IPS-18a (cell line): ENCODE results near the gene PLXDC2.

ENCODE experiments used
- H3K27ac ChIP-seq: one replicate; pipeline ENCODE4 v1.5.1; 2013; ENCODE audit warnings: low read length
- H3K27me3 ChIP-seq: one replicate; pipeline ENCODE4 v1.6.1; 2013; ENCODE audit warnings: mild to moderate bottlenecking, low read length; ENCODE audit not compliant: control insufficient read depth, insufficient read depth
- H3K36me3 ChIP-seq: one replicate; pipeline ENCODE4 v1.6.1; 2013; ENCODE audit warnings: low read depth, low read length; ENCODE audit not compliant: control insufficient read depth
- H3K4me1 ChIP-seq: one replicate; pipeline ENCODE4 v1.6.1; 2013; ENCODE audit warnings: low read depth, low read length; ENCODE audit not compliant: control insufficient read depth
- H3K4me3 ChIP-seq: one replicate; pipeline ENCODE4 v1.5.1; 2013; ENCODE audit warnings: low read length
- H3K9ac ChIP-seq: one replicate; pipeline ENCODE4 v1.6.1; 2013; ENCODE audit warnings: mild to moderate bottlenecking, low read length, moderate library complexity
- H3K9me3 ChIP-seq: one replicate; pipeline ENCODE4 v1.6.1; 2013; ENCODE audit warnings: low read depth, low read length; ENCODE audit not compliant: control insufficient read depth

Gene PLXDC2

GRCh38 chr10:20302033-20302432, 485.8 kb downstream of the PLXDC2 start:
- peaks cover 3% of the 10 kb centered on the region for H3K9me3 ChIP-seq
- H3K27me3 ChIP-seq: no peaks in the 10 kb centered on the region
- H3K9ac ChIP-seq: no peak overlapping the region
- no peaks in the 10 kb centered on the region for H3K36me3 ChIP-seq
- H3K4me3 ChIP-seq: no peak overlapping the region
- H3K4me1 ChIP-seq: no peaks in the 10 kb centered on the region
- H3K27ac ChIP-seq: no peak overlapping the region

GRCh38 chr10:20303453-20304152, 487.4 kb downstream of the PLXDC2 start:
- H3K9me3 ChIP-seq: no peaks in the 10 kb centered on the region
- H3K27me3 ChIP-seq: no peaks in the 10 kb centered on the region
- no peak overlapping the region for H3K4me3 ChIP-seq
- H3K36me3 ChIP-seq: no peaks in the 10 kb centered on the region
- H3K27ac ChIP-seq: no peak overlapping the region
- H3K9ac ChIP-seq: no peak overlapping the region
- no peaks in the 10 kb centered on the region for H3K4me1 ChIP-seq

- no peaks in the 10 kb centered on the region for H3K4me1 ChIP-seq
- no peaks in the 10 kb centered on the region for H3K9me3 ChIP-seq
- H3K4me3 ChIP-seq: no peak overlapping the region
- no peaks in the 10 kb centered on the region for H3K36me3 ChIP-seq
- H3K27ac ChIP-seq: no peak overlapping the region
- H3K9ac ChIP-seq: no peak overlapping the region
- H3K27me3 ChIP-seq: no peaks in the 10 kb centered on the region
Observed at GRCh38 chr10:20313665-20314064, 497.4 kb downstream of the PLXDC2 start.

GRCh38 chr10:20314431-20314830, 498.2 kb downstream of the PLXDC2 start:
- H3K27ac ChIP-seq: no peak overlapping the region
- no peaks in the 10 kb centered on the region for H3K9me3 ChIP-seq
- no peaks in the 10 kb centered on the region for H3K36me3 ChIP-seq
- no peak overlapping the region for H3K9ac ChIP-seq
- no peaks in the 10 kb centered on the region for H3K4me1 ChIP-seq
- no peaks in the 10 kb centered on the region for H3K27me3 ChIP-seq
- H3K4me3 ChIP-seq: no peak overlapping the region

- Histone ChIP-seq H3K27me3 (no peaks in the 10 kb centered on the region), H3K9me3 (no peaks in the 10 kb centered on the region), H3K9ac (no peak overlapping the region), H3K36me3 (no peaks in the 10 kb centered on the region), H3K27ac (no peak overlapping the region), H3K4me1 (no peaks in the 10 kb centered on the region), H3K4me3 (no peak overlapping the region)
Observed at GRCh38 chr10:20327954-20328353, 511.7 kb downstream of the PLXDC2 start.

- H3K9me3 ChIP-seq: no peaks in the 10 kb centered on the region
- H3K27ac ChIP-seq: no peak overlapping the region
- H3K4me1 ChIP-seq: no peaks in the 10 kb centered on the region
- H3K36me3 ChIP-seq: no peaks in the 10 kb centered on the region
- H3K9ac ChIP-seq: no peak overlapping the region
- no peak overlapping the region for H3K4me3 ChIP-seq
- no peaks in the 10 kb centered on the region for H3K27me3 ChIP-seq
Observed at GRCh38 chr10:20330246-20330645, 514.0 kb downstream of the PLXDC2 start.

- no peak overlapping the region for H3K27ac ChIP-seq
- H3K27me3 ChIP-seq: no peaks in the 10 kb centered on the region
Observed at GRCh38 chr10:20334559-20334958, 518.3 kb downstream of the PLXDC2 start.

More at GRCh38 chr10:20334559-20334958, 518.3 kb downstream of the PLXDC2 start:
- Histone ChIP-seq H3K4me3 (no peak overlapping the region), H3K9me3 (peaks cover 4% of the 10 kb centered on the region), H3K4me1 (no peaks in the 10 kb centered on the region), H3K36me3 (no peaks in the 10 kb centered on the region), H3K9ac (no peak overlapping the region)
